Heart right ventricle (tissue), 16 donors: ENCODE results near the gene PGAP2. TPM values are rescaled to one million over a fixed set of nuclear protein-coding genes. Genes with fewer than 3 reads are reported as not detected.

ENCODE experiments used
- ATAC-seq, 8 donors: fragments of 200-7000 bp; cut with Tn5 transposase; one replicate each; pipeline ENCODE4 v1.9.1; 2020; ENCODE audit warnings: mild to moderate bottlenecking in 8 of 8, moderate library complexity in 8 of 8, moderate number of reproducible peaks in 1 of 8
- DNase-seq, 2 donors: peaks; one replicate each; pipeline ENCODE4 v3.0.0-alpha.2; 2020
- H3K27ac ChIP-seq, 10 donors: fragments of 200-600 bp; sonication (generic) in 2 of 10; one replicate each; pipeline versions ENCODE4 v1.5.0 to v1.8.0; 2020 to 2022; ENCODE audit warnings: mild to moderate bottlenecking in 3 of 10
- H3K27me3 ChIP-seq, 7 donors: fragments of 200-600 bp; one replicate each; pipeline ENCODE4 v1.8.0; 2021 to 2022; ENCODE audit warnings: mild to moderate bottlenecking in 2 of 7
- H3K36me3 ChIP-seq, 9 donors: fragments of 200-600 bp; sonication (generic) in 1 of 9; one replicate each; pipeline versions ENCODE4 v1.5.0 to v1.8.0; 2020 to 2022; ENCODE audit warnings: mild to moderate bottlenecking in 2 of 9
- H3K4me1 ChIP-seq, 9 donors: fragments of 200-600 bp; sonication (generic) in 1 of 9; one replicate each; pipeline versions ENCODE4 v1.5.0 to v1.8.0; 2020 to 2022; ENCODE audit warnings: mild to moderate bottlenecking in 4 of 9
- H3K4me3 ChIP-seq, 10 donors: fragments of 200-600 bp; sonication (generic) in 2 of 10; one replicate each; pipeline versions ENCODE4 v1.5.0 to v1.8.0; 2020 to 2022; ENCODE audit warnings: mild to moderate bottlenecking in 7 of 10, moderate library complexity in 2 of 10
- H3K9me3 ChIP-seq, 11 donors: fragments of 200-600 bp in 10 of 11; sonication (generic) in 2 of 11; one replicate each; pipeline versions ENCODE4 v1.5.0 to v1.8.0; 2013 to 2022; ENCODE audit warnings: mild to moderate bottlenecking in 2 of 11, control low read depth in 1 of 11, moderate library complexity in 1 of 11
- CTCF ChIP-seq, 9 donors: fragments of 200-600 bp; sonication (generic) in 2 of 9; IDR thresholded peaks; one replicate each; pipeline versions ENCODE4 v1.5.0 to v1.8.0; 2021 to 2022; ENCODE audit warnings: antibody characterized with exemption in 9 of 9, mild to moderate bottlenecking in 5 of 9, moderate library complexity in 1 of 9
- WGBS, 2 donors: extraction: QIAGEN DNeasy Blood & Tissue Kit; methylation state at CpG; one replicate each; pipeline ENCODE4 v1.1.7; 2013; ENCODE audit warnings: inconsistent platforms in 1 of 2; 5-methylcytosine and 5-hydroxymethylcytosine counted together
- intact Hi-C, 10 donors: fragments of 100-400 bp; cut with DNase I; formaldehyde crosslinking; loops; one replicate each; pipeline versions ENCODE4 v1.11.1 to v1.14.2; 2022
- polyA plus RNA-seq, 2 donors: library from polyadenylated mRNA; stranded (reverse); fragments of 200-250 nt; gene quantifications; one replicate each; pipeline ENCODE4 v1.2.3, GENCODE V29; 2013
- total RNA-seq, 10 donors: library from RNA; stranded (reverse); fragmentation: NEBNext Ultra II Directional in 3 of 10; extraction: Animal tissue kit (Norgen Biotek cat#: 25700) in 3 of 10; gene quantifications; one replicate each; pipeline versions ENCODE4 v1.2.1 to v1.2.4, GENCODE V29; 2021 to 2023
- donor health status: Arrhythmogenic right ventricular cardiomyopathy.
- donor health status: ischemic (EF 13 %, LVEDD 7.1; RV severe dilation, severe dysfunction).
- donor health status: healthy with polysubstance abuse.
- donor health status: DM: no; HTN: yes; CAD: no.
- donor health status: DM: no; HTN: no; CAD: no.
- donor health status: ischemic (EF 25% LVEDD 6.9; RV normal size, moderate dysfunction).
- donor health status: ischemic (EF 25% LVEDD 5.7; RV mildly dilated, moderate dysfunction).
- donor health status: healthy.
- donor health status: DM: yes; HTN: yes; CAD: no.
- donor health status: Ischemic cardiomyopathy.
- donor health status: ischemic (EF 35%, LVEDD 5.7; RV mildly dilated, moderate dysfunction).
- donor health status: nonischemic (EF 11% LVEDD 7.7; RV severe dilation, severe dysfunction).
- donor health status: DM: yes; HTN: yes; CAD: no.
- donor health status: PGD.
- donor health status: ischemic (EF 29% LVEDD 5.4; RV normal size, mild dysfunction).
- donor health status: nonischemic (EF 23%, LVEDD 6.1; RV moderate dilation, normal function).

The PGAP2 gene
- total and polyA plus RNA-seq, 12 donors = 12.7 to 29.8 (median 20.9) TPM

GRCh38 chr11:3833449-3833848 lies 25.1 kb downstream of the PGAP2 start:
- Histone ChIP-seq H3K27ac (peak overlapping the region in 2 of 10 donors; percentile 72 to 100), H3K9me3 (no peaks in the 10 kb centered on the region), H3K27me3 (no peaks in the 10 kb centered on the region), H3K4me1 (peaks cover 34 to 97% (median 73%) of the 10 kb centered on the region in 9 donors), H3K36me3 (peaks cover 0 to 53% (median 6%) of the 10 kb centered on the region in 9 donors), H3K4me3 (no peak overlapping the region)
- ATAC-seq (no peak), DNase-seq (no peak)
- intact Hi-C loops = no loop called here
- no peak for TF ChIP-seq CTCF (IDR thresholded peaks at IDR 0.05)
- 85 to 88% methylated on average over 2 of the region's 2 CpGs for WGBS, 2 donors

- ATAC-seq (no peak), DNase-seq (no peak)
- intact Hi-C loops = no loop called here
- Histone ChIP-seq H3K27me3 (no peaks in the 10 kb centered on the region), H3K4me1 (peaks cover 34 to 100% (median 74%) of the 10 kb centered on the region in 9 donors), H3K9me3 (no peaks in the 10 kb centered on the region), H3K27ac (peak overlapping the region in 8 of 10 donors; percentile 16 to 100 (median 60)), H3K4me3 (peak overlapping the region in 1 of 10 donors; percentile 97), H3K36me3 (peaks cover 0 to 46% (median 5%) of the 10 kb centered on the region in 9 donors)
- no peak for TF ChIP-seq CTCF (IDR thresholded peaks at IDR 0.05)
- 56 to 65% methylated on average over 4 of the region's 4 CpGs for WGBS, 2 donors
These were observed 25.9 kb downstream of the PGAP2 start for GRCh38 chr11:3834349-3834663.

- ATAC-seq (peak in 5 of 8 donors; percentile 9 to 33 (median 15)), DNase-seq (peak in 1 of 2 donors; percentile 61)
- Histone ChIP-seq H3K4me3 (peak overlapping the region in 1 of 10 donors; percentile 97), H3K36me3 (peaks cover 0 to 40% (median 0%) of the 10 kb centered on the region in 9 donors), H3K4me1 (peaks cover 34 to 99% (median 78%) of the 10 kb centered on the region in 9 donors), H3K9me3 (no peaks in the 10 kb centered on the region), H3K27ac (peak overlapping the region in 8 of 10 donors; percentile 16 to 100 (median 60)), H3K27me3 (no peaks in the 10 kb centered on the region)
- 70 to 71% methylated on average over 7 of the region's 7 CpGs for WGBS, 2 donors
- no peak for TF ChIP-seq CTCF (IDR thresholded peaks at IDR 0.05)
- intact Hi-C loops = loop anchor here in 2 of 10 donors (5.0 kb wide), 2 partner anchors 38 to 378 kb away; partner anchors contain the start of gene NUP98 (in 1 of the 2)
These were observed 26.5 kb downstream of the PGAP2 start for GRCh38 chr11:3834664-3835461.

GRCh38 chr11:3835751-3836150 lies 27.4 kb downstream of the PGAP2 start:
- peaks cover 0 to 31% (median 0%) of the 10 kb centered on the region in 9 donors for H3K36me3 ChIP-seq
- 46 to 58% methylated on average over 4 of the region's 4 CpGs for WGBS, 2 donors
- H3K27me3 ChIP-seq = no peaks in the 10 kb centered on the region
- TF ChIP-seq CTCF (IDR thresholded peaks at IDR 0.05) = no peak
- ATAC-seq (peak in 6 of 8 donors; percentile 11 to 42 (median 34)), DNase-seq (peak in 1 of 2 donors; percentile 36)
- H3K4me1 ChIP-seq = peaks cover 34 to 95% (median 81%) of the 10 kb centered on the region in 9 donors
- intact Hi-C loops = loop anchor here in 2 of 10 donors (5.0 kb wide), 2 partner anchors 38 to 378 kb away; partner anchors contain the start of gene NUP98 (in 1 of the 2)
- no peaks in the 10 kb centered on the region for H3K9me3 ChIP-seq
- peak overlapping the region in 8 of 10 donors; percentile 8 to 100 (median 60) for H3K27ac ChIP-seq
- peak overlapping the region in 1 of 10 donors; percentile 97 for H3K4me3 ChIP-seq
